Measurements from ENCODE around the gene IKZF4.
"Not testable (repeated sequence)": the region's sequence is repeated elsewhere in the genome, so short reads cannot be mapped to it uniquely, and the experiment has no call there.

The IKZF4 gene

DNA sequence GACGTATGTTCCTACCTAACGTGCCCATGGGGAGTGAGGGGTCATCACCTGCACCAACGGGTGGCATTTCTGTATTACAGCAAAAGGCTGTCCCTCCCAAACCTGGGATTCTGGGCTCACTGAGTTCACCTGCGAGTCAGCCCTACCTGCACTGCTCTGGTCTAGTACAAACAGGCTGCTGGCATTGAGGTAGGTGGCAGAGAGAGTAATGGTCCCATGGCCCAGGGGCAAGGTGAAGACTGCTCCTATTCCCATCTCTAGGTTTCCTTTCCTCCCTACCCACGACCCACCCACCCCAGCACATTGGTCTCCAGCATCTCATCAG is 23.3 kb upstream of the IKZF4 start:
- peak in 3 of 56 donors; percentile 26 to 37 (median 33) for DNase-seq

- not testable (repeated sequence) for DNase-seq
Observed at GRCh38 chr12:55999522-55999921, 21.3 kb upstream of the IKZF4 start.

- DNase-seq: not testable (repeated sequence)
Observed at GRCh38 chr12:55999999-56000540, 20.8 kb upstream of the IKZF4 start.

GRCh38 chr12:56001487-56002100 is 19.2 kb upstream of the IKZF4 start:
- DNase-seq: no peak

DNA sequence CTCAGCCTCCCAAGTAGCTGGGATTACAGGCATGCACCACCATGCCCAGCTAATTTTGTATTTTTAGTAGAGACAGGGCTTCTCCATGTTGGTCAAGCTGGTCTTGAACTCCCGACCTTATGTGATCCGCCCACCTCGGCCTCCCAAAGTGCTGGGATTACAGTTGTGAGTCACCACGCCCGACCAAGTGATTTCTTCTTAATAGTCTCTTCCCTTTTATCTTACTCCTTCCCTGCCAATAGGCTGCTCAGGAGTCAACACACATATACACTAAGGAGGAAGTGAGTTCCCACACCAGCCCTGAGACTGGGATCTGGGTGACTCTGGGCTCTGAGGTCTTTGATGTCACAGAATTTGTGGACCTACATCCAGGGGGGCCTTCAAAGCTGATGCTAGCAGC is 17.5 kb upstream of the IKZF4 start:
- DNase-seq: not testable (repeated sequence)

DNA sequence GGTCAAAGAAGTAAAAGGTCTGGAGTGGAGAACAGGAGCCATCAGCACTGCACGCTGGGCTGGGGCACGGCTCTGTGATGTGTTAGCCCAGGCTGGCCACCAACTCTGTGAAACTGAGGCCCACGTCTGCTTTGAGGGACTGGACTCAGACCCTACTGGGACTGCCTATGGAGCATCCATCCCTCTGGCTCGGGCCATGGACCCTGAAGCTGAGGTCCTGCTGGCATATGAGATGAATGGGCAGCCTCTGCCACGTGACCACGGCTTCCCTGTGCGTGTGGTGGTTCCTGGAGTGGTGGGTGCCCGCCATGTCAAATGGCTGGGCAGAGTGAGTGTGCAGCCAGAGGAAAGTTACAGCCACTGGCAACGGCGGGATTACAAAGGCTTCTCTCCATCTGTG is 16.6 kb upstream of the IKZF4 start:
- no peak for DNase-seq

GRCh38 chr12:56007564-56008559 is 13.0 kb upstream of the IKZF4 start:
- DNase-seq: peak in 35 of 56 donors; percentile 11 to 75 (median 48)

DNA sequence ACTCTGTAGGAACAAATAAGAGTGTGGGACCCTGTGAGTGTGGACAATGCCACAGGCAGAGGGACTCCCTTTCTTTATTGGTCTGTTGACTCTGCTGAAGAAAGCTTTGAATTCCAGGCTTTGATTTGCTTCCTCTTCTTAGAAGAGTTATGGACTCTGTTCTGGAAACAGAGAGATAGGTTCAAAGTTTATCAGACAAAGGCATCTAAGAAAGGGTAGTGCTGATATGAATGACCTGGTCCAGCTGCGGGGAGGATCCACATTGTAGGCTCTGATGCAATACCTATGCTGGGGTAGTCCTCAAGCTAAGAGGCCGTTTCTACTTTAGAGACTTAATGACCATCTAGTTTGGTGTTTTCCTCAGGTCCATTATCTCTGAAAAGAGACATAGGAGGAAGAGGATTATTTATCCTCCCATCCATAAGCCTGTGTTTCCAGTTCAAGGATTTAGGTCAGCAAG is 10.7 kb upstream of the IKZF4 start:
- DNase-seq: no peak

GRCh38 chr12:56011509-56012090 is 9.2 kb upstream of the IKZF4 start:
- no peak for DNase-seq

DNA sequence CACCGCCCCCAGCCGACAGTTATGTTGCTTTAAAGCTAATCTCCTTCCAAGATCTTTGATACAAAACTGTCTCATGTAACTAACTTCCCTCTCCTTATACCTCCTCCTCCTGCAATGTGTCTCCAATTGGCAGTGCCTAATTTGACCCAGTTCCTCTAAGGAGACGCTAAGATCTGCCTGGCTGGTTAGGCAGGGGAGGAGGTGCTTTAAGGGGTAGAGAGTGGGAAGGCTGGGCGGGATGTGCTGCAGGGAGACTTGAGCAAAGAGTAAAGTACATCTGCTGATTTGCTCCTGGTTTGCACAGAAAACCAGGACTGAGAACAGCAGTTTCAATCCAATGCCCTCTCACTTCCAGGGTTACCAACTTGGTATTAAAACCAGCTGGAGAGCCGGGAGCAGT is 7.4 kb upstream of the IKZF4 start:
- peak in 4 of 56 donors; percentile 3 to 31 (median 8) for DNase-seq

DNA sequence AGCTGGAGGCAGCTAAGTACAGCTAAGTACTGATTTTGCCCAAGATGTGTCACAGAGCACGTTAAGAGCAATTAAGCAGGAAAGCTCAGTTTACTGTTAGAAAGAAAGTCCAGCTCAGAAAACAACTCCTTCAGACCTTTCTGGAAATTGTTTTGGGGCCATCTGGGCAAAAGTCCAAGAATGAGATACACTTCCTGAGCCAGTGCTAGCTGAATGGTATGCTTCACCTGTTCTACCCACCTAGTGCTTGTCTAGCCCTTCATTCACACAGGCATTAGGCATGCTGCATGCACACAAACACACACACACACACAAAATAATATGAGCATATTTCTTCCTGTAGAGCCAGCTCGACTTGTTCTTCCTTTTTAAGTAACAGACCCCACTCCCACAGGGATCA is 6.6 kb upstream of the IKZF4 start:
- no peak for DNase-seq

GRCh38 chr12:56017181-56017580 is 3.7 kb upstream of the IKZF4 start:
- DNase-seq: no peak

- no peak for DNase-seq
Observed at GRCh38 chr12:56018356-56018755, 2.5 kb upstream of the IKZF4 start.

- peak in 1 of 56 donors; percentile 19 for DNase-seq
Observed at GRCh38 chr12:56021889-56022497, 1.1 kb downstream of the IKZF4 start.

- no peak for DNase-seq
Observed at GRCh38 chr12:56028511-56029165, 7.8 kb downstream of the IKZF4 start.

- DNase-seq: no peak
Observed at GRCh38 chr12:56029166-56029519, 8.3 kb downstream of the IKZF4 start.

DNA sequence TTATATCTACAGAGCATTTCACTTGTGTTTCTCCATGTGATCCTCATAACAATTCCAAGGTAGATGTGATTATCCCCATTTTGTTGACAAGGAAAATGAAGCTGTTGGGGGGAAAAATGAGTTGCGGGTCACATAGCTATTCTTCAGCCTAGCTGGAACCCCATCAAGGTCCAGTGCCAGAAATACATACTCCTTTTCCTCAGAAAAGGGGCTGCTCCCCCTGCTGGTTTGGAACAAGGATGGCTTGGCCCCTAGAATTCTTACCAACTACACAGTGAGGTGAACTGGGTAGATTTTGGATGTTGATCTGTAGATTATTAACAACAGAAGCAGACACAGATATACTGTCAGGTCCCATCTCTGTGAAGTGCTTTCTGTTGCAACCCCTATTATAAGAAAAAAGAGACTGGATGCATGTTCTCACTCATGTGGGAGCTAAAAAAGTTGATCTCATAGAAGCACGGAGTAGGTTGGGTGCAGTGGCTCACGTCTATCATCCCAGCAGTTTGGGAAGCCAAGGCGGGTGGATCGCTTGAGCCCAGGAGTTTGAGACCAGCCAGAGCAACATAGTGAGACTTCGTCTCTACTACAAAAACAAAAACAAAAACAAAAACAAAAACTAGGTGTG is 8.9 kb downstream of the IKZF4 start:
- DNase-seq: peak in 10 of 56 donors; percentile 1 to 26 (median 10)

DNA sequence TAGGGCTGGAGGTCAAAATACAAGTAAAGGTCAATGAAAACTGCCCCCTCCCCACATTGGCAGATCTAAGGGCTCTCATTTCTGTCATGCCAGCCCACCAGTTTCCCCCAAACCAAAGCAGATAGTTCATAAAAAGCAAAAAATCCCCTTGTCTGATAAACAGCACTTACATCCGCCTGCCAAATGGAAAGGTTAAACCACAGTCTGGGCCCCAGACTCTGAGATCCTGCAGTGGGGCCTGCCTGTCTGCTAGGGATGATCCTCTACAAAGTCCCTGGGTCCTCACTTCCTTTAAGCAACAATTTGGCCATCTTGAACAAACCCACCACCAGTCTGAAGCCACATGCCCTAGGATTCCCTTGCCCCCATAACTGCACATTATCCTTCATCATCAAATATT is 11.1 kb downstream of the IKZF4 start:
- DNase-seq: no peak

DNA sequence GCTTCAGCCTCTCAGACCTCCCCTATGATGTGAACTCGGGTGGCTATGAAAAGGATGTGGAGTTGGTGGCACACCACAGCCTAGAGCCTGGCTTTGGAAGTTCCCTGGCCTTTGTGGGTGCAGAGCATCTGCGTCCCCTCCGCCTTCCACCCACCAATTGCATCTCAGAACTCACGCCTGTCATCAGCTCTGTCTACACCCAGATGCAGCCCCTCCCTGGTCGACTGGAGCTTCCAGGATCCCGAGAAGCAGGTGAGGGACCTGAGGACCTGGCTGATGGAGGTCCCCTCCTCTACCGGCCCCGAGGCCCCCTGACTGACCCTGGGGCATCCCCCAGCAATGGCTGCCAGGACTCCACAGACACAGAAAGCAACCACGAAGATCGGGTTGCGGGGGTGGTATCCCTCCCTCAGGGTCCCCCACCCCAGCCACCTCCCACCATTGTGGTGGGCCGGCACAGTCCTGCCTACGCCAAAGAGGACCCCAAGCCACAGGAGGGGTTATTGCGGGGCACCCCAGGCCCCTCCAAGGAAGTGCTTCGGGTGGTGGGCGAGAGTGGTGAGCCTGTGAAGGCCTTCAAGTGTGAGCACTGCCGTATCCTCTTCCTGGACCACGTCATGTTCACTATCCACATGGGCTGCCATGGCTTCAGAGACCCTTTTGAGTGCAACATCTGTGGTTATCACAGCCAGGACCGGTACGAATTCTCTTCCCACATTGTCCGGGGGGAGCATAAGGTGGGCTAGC is 13.9 kb downstream of the IKZF4 start:
- no peak for DNase-seq

- no peak for DNase-seq
Observed at GRCh38 chr12:56037161-56037560, 16.3 kb downstream of the IKZF4 start.
